DND-41 (cell line): ENCODE data around the gene DGKI.

Experiments used
- CTCF ChIP-seq: IDR thresholded peaks from 2 replicates; pipeline ENCODE4 v1.5.1; 2012; ENCODE audit warnings: borderline replicate concordance, low read length, moderate library complexity, mild to moderate bottlenecking; ENCODE audit not compliant: poor library complexity, severe bottlenecking; ENCODE audit errors: extremely low read depth
- EZH2 ChIP-seq: IDR thresholded peaks from 3 replicates; pipeline ENCODE4 v1.6.1; 2012; ENCODE audit warnings: borderline replicate concordance, low read depth, mild to moderate bottlenecking, moderate library complexity, low read length, inconsistent platforms; ENCODE audit not compliant: severe bottlenecking

GRCh38 chr7:137476937-137477336 is 369.8 kb downstream of the DGKI start:
- TF ChIP-seq CTCF = no peak
- TF ChIP-seq EZH2 = no peak
